ENCODE measurements around the gene HS3ST3B1. TPM values are rescaled to one million over a fixed set of nuclear protein-coding genes. Genes with fewer than 3 reads are reported as not detected.

The HS3ST3B1 gene
- total RNA-seq, 1 experiment from 2014 or later, result 3.8 TPM

DNA sequence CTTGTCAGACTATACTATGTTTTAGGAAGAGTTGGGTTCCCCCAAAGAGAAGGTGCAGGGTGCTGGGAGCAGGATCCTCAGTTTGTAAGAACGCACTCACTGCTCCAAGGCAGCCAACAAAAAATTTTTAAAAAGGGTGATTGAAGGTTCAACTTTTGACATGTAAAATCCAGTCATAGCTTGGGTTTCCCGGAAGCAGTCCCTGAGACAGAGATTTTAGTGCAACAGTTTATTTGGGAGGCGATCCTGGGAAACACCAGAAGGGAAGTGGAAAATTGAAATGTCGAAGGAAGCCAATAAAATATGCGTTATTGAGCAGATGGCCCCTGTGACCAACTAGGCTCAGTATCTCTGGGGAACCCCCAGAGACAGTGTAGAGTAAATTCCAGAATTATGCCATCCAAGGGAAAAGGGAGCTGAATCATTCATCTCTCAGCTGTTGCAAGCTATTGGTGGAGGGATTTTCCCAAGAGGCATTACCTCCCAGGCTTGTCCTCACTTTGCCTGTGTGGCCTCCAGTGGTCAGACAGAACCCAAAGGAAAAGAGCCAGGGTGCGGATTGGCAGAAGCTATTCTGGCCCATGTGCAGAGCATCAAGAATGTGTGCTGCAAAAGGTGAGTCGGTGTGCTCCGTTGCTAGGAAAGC is 72.9 kb downstream of the HS3ST3B1 start:
- DNase-seq (ENCODE audit: unreplicated experiment), result peak; percentile 51
- CTCF ChIA-PET, result interaction anchor here (0.7 to 1.1 kb wide), 3 partner anchors 49 to 783 kb away, joined by 3 to 4 read pairs (median 3); no protein-coding TSS in a partner anchor
- H3K4me3 Mint-ChIP-seq (ENCODE audit: unreplicated experiment), result no peak overlapping the region
- BruUV-seq (replicated peaks), result no TSS peak
- POLR2A ChIA-PET, result interaction anchor here (0.7 kb wide), 2 partner anchors 13 to 1137 kb away, joined by 3 read pairs; no protein-coding TSS in a partner anchor
- H3K27me3 Mint-ChIP-seq (ENCODE audit: insufficient read depth, unreplicated experiment), result no peaks in the 10 kb centered on the region
- no peaks in the 10 kb centered on the region for H3K36me3 Mint-ChIP-seq (ENCODE audit: insufficient read depth, unreplicated experiment)
- peaks cover 10% of the 10 kb centered on the region for H3K4me1 Mint-ChIP-seq (ENCODE audit: insufficient read depth, unreplicated experiment)
- TF ChIP-seq, protein P1, sequence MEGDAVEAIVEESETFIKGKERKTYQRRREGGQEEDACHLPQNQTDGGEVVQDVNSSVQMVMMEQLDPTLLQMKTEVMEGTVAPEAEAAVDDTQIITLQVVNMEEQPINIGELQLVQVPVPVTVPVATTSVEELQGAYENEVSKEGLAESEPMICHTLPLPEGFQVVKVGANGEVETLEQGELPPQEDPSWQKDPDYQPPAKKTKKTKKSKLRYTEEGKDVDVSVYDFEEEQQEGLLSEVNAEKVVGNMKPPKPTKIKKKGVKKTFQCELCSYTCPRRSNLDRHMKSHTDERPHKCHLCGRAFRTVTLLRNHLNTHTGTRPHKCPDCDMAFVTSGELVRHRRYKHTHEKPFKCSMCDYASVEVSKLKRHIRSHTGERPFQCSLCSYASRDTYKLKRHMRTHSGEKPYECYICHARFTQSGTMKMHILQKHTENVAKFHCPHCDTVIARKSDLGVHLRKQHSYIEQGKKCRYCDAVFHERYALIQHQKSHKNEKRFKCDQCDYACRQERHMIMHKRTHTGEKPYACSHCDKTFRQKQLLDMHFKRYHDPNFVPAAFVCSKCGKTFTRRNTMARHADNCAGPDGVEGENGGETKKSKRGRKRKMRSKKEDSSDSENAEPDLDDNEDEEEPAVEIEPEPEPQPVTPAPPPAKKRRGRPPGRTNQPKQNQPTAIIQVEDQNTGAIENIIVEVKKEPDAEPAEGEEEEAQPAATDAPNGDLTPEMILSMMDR (IDR thresholded peaks at IDR 0.05; ENCODE audit: unreplicated experiment), result no peak
- intact Hi-C loops (cut with micrococcal nuclease), result no loop called here
- no peak overlapping the region for H3K27ac Mint-ChIP-seq (ENCODE audit: low read depth, unreplicated experiment)
- no peaks in the 10 kb centered on the region for H3K9me3 Mint-ChIP-seq (ENCODE audit: unreplicated experiment)

DNA sequence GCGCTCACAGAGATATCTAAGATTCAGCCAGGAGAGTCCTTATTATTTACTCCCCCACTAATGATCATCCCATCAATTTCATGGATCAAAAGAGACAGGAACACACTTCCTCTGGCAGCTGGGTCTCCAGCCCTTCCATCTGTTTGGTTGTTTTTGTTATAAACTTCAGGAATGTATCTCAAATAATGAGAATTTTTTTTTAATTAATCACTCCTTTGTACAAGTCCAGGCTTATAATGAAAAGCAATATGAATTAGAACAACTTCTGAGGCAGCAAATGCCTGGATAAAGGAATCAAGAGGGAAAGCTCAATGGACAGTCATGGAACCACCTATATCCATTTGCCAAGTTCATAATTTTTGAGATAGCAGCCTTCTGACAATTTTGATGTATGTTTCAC is 73.4 kb downstream of the HS3ST3B1 start:
- Mint-ChIP-seq H3K36me3 (ENCODE audit: insufficient read depth, unreplicated experiment) (no peaks in the 10 kb centered on the region), H3K9me3 (ENCODE audit: unreplicated experiment) (no peaks in the 10 kb centered on the region), H3K27ac (ENCODE audit: low read depth, unreplicated experiment) (no peak overlapping the region), H3K4me3 (ENCODE audit: unreplicated experiment) (no peak overlapping the region), H3K27me3 (ENCODE audit: insufficient read depth, unreplicated experiment) (no peaks in the 10 kb centered on the region), H3K4me1 (ENCODE audit: insufficient read depth, unreplicated experiment) (peaks cover 10% of the 10 kb centered on the region)
- POLR2A ChIA-PET, result interaction anchor here (0.7 kb wide), 1 partner anchor 13 kb away, joined by 3 read pairs; no protein-coding TSS in a partner anchor
- BruUV-seq (replicated peaks), result no TSS peak
- TF ChIP-seq, protein P1 (IDR thresholded peaks at IDR 0.05; ENCODE audit: unreplicated experiment), result no peak
- no peak for DNase-seq (ENCODE audit: unreplicated experiment)
- CTCF ChIA-PET, result interaction anchor here (0.7 to 1.1 kb wide), 3 partner anchors 50 to 782 kb away, joined by 3 read pairs; no protein-coding TSS in a partner anchor
- intact Hi-C loops (cut with micrococcal nuclease), result no loop called here

DNA sequence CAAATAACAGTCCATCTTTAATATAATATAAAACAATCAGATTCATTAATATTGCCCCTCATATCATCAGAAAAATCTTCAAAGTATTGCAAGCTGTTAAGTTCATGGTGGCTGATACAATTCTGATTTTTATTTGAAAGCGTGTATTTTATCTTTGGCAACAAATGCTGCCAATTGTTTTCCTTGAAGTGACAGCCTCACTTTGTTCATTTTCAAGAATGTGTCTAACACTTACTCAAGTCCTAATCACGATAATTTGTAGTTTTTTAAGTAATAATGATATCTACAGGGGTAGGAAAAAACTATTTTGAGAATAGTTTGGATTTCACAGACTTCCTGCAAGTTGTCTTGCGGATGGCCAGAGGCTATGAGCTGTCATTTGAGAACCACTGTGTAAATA is 75.8 kb downstream of the HS3ST3B1 start:
- POLR2A ChIA-PET, result no interaction called here
- Mint-ChIP-seq H3K27me3 (ENCODE audit: insufficient read depth, unreplicated experiment) (no peaks in the 10 kb centered on the region), H3K27ac (ENCODE audit: low read depth, unreplicated experiment) (no peak overlapping the region), H3K9me3 (ENCODE audit: unreplicated experiment) (no peaks in the 10 kb centered on the region), H3K4me3 (ENCODE audit: unreplicated experiment) (no peak overlapping the region), H3K36me3 (ENCODE audit: insufficient read depth, unreplicated experiment) (no peaks in the 10 kb centered on the region), H3K4me1 (ENCODE audit: insufficient read depth, unreplicated experiment) (peaks cover 10% of the 10 kb centered on the region)
- TF ChIP-seq, protein P1 (IDR thresholded peaks at IDR 0.05; ENCODE audit: unreplicated experiment), result no peak
- no TSS peak for BruUV-seq (replicated peaks)
- intact Hi-C loops (cut with micrococcal nuclease), result no loop called here
- DNase-seq (ENCODE audit: unreplicated experiment), result no peak
- CTCF ChIA-PET, result interaction anchor here (0.5 kb wide), 1 partner anchor 1326 kb away, joined by 3 read pairs; no protein-coding TSS in a partner anchor

DNA sequence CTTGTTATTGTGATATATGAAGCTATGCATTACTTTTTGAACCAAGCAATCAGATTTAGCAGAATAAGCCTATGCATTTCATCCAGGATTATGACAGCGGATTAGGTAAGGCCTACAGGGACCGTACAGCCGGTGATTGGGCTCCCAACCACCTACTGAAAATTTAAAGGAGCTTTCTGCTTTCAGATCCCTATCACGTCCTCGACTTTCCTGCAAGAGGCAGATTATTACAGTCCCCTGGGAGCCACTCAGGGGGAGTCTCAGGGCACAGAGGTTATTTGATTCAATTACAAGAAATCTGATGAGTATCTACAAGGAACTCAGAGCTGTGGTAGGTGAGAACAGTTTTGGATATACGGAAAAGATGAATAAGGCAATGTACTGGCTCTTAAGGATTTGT is 80.7 kb downstream of the HS3ST3B1 start:
- BruUV-seq (replicated peaks), result no TSS peak
- intact Hi-C loops (cut with micrococcal nuclease), result no loop called here
- no peak overlapping the region for H3K27ac Mint-ChIP-seq (ENCODE audit: low read depth, unreplicated experiment)
- ChIA-PET CTCF (no interaction called here), POLR2A (no interaction called here)
- no peak overlapping the region for H3K4me3 Mint-ChIP-seq (ENCODE audit: unreplicated experiment)
- TF ChIP-seq, protein P1 (IDR thresholded peaks at IDR 0.05; ENCODE audit: unreplicated experiment), result no peak
- H3K9me3 Mint-ChIP-seq (ENCODE audit: unreplicated experiment), result no peaks in the 10 kb centered on the region
- H3K36me3 Mint-ChIP-seq (ENCODE audit: insufficient read depth, unreplicated experiment), result no peaks in the 10 kb centered on the region
- DNase-seq (ENCODE audit: unreplicated experiment), result no peak
- no peaks in the 10 kb centered on the region for H3K4me1 Mint-ChIP-seq (ENCODE audit: insufficient read depth, unreplicated experiment)
- H3K27me3 Mint-ChIP-seq (ENCODE audit: insufficient read depth, unreplicated experiment), result no peaks in the 10 kb centered on the region

Measured in MCF 10A (cell line).